GM18870 (cell line): ENCODE measurements around the gene CYP51A1.
"Not testable (repeated sequence)": the region's sequence is repeated elsewhere in the genome, so short reads cannot be mapped to it uniquely, and the experiment has no call there.

Experiments
- ATAC-seq: cut with Tn5 transposase; IDR thresholded peaks from one replicate; pipeline ENCODE4 v1.9.1; 2021; ENCODE audit warnings: moderate library complexity; ENCODE audit not compliant: unreplicated experiment

The CYP51A1 gene

DNA sequence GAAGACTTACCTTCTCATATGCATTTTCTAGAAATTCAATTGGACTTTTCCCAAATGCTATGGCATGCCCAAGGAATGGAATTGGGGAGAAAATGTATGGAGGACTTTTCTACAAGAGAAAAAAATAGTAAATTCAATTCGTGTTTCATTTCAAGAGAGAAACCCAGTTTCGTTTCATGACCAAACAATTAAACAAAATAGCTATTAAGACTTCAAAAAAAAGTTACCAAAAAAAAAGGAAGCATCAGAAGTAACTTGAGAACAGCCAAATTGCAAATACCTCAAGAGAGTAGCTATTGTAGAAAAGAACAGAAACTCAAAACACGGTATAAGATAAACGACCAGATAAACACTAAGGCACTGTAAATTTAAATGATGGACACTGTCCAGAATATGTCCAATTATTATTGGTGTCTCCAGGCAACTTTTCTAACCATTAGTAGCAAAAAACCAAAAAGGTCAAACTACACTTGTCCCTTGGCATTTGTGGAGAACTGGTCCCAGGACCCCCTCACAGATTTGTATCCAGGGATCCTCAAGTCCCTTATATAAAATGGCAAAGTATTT, 2.4 kb downstream of the CYP51A1 start:
- no peak for ATAC-seq

- no peak for ATAC-seq
These were observed 3.2 kb downstream of the CYP51A1 start for GRCh38 chr7:92131093-92131492.

DNA sequence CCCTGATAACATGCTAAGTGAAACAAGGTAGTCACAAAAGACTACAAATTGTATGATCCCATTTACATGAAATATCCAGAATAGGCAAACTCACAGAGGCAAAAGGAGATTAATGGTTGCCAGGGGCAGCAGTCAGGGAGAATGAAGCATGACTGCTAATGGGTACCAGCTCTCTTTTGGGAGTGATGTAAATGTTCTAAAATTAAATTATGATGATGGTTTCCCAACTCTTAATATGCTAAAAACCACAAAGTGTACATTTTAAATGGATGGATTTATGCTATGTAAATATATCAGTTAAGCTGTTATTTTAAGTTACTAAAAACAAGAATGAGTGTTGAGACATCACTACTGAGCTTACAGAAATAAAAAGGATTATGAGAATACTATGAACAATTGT, 12.6 kb downstream of the CYP51A1 start:
- ATAC-seq, result no peak

GRCh38 chr7:92119213-92119759, 15.0 kb downstream of the CYP51A1 start:
- no peak for ATAC-seq

DNA sequence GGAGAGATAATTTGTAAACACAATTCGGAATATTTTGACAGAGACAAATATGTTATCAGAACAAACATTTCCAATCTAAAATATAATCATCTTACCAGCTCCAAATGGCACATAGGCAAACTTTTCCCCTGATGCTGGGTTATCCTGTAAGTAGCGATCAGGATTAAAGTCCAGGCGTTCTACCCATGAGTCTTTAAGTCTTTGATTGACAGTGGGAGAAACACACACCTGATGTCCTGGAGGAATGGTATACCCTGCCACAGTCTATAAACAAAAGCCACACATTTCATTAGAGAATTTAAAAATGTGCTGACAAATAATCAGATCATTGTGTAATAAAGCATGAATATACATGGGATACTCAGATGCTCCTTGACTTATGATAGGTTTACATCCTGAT, 17.3 kb downstream of the CYP51A1 start:
- no peak for ATAC-seq

- no peak for ATAC-seq
These were observed 18.5 kb downstream of the CYP51A1 start for GRCh38 chr7:92115821-92116220.

- no peak for ATAC-seq
These were observed 23.4 kb downstream of the CYP51A1 start for GRCh38 chr7:92110857-92111256.

- no peak for ATAC-seq
These were observed 25.5 kb downstream of the CYP51A1 start for GRCh38 chr7:92108821-92109220.

GRCh38 chr7:92102862-92103261, 31.4 kb downstream of the CYP51A1 start:
- ATAC-seq, result not testable (repeated sequence)

DNA sequence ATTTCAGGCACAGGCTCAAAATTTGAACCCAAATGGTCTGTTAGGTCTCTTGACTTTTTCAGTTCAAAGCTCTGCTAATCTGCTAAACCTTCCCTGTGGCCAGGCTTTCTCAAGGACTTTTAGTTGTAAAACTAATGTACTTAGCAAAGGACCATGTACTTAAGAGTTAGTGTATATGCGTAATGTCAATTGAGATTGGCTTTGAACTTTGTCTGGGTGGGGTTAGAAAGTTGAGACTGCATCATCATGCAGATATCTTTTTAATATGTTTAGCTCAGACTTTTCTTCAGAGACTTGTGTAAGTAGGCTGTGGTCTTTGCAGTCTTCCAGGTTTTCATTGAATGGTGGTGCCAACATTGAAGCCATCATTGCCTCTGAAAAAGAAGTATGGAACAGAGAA, 33.7 kb downstream of the CYP51A1 start:
- no peak for ATAC-seq

- no peak for ATAC-seq
These were observed 38.9 kb downstream of the CYP51A1 start for GRCh38 chr7:92095380-92095779.

DNA sequence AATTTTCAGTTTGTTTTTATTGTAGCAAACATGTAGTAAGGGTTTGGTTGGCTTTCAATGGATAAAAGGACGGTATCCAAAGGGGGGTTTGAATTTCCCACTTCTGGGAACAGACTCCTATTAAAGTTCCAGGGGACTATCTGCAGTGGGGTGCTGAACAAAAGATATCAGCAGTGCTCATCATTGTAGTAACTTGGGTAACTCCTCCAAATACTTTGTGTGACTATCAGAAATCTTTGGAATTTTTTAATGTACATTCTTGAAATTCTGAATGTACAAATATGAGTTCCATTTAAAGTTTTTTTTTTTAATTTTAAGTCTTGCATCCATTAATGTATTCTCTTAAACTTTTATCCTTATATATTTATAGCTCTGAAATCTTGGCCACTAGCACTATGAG, 42.1 kb downstream of the CYP51A1 start:
- no peak for ATAC-seq

DNA sequence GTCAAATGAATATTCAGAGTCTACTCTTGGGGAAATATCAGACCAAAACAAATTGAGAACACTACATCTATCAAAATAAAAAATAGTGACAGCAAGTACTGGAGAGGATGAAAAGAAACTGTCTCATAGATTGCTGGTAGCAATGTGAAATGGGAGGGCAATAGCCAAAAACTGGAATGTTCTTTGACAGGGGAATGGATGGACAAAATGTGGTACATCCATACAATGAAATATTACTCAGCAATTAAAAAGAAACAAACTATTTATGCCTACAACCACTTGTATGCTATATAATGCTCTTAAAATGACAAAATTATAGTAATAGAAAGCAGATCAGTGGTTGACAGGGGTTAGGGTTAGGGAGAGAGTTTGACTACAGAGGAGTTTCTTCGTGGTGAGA, 46.0 kb downstream of the CYP51A1 start:
- ATAC-seq, result no peak

- not testable (repeated sequence) for ATAC-seq
These were observed 50.4 kb downstream of the CYP51A1 start for GRCh38 chr7:92083922-92084321.

DNA sequence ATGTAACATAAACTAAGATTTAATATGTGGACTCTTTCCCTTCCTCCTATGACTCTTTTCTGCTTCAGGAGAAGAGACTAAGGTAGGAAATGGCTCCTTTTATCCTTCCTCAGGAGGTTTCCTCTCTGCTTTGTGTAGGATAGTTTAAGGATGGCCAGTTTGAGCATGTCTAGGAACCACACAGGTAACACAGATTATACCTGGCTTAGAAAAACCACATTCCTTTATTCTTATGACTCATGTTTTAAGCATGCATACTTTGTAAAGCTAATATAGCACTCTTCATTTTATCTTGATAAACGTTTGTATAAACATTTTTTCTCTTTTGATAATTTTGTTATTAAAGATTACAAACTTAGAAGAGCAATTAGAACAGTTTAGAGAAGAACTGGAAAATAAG, 57.8 kb downstream of the CYP51A1 start:
- no peak for ATAC-seq

DNA sequence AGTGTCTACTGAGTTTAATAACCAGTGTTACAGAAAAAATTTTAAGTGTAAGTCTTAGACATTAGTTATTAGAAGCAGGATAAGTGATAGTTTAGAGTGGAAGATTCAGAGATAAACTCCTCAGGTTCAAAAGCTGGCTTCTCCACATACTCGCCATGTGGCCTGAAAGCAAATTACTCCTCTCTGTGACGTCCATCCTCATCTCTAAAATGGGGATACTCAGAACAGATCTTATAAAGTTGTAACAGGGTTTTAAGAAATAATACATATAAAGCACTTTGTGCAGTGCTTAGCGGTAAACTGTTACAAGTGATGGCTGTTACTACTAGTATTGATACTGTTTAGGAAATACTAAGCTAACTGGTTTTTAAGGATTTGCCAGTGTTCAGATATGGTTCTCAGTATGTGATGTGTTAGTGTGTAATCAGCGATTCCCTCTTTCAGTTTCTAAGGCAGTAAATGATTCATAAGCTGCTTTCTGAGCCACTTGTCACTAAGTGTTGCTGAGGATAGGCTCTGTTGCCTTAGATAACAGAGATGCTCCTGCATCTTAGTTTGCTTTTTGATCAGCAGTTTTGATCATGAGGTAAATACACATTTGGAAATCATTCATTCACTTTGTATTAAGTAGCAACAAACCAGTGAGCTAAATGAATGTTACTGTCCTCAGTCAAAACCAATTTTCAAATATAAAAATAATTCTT, 58.7 kb downstream of the CYP51A1 start:
- ATAC-seq, result peak; percentile 88

DNA sequence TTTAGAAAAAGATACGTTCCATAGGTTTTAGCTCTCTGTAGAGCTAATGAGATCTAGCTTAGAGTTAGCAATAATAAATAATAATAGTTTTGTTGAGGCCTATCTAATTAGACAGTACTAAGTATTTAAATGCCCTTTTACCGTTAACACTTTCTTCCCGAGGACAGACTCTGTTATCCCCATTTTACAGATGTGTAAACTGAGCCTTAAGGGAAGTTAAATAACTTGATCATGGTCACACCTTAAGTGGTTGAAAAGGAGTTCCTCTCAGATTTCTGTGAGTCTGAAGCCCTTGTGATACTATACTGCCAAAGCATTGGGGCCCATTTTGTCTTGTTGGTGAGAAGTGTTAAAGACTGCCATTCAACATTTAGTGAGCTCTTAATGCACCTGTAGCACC, 61.6 kb downstream of the CYP51A1 start:
- no peak for ATAC-seq

DNA sequence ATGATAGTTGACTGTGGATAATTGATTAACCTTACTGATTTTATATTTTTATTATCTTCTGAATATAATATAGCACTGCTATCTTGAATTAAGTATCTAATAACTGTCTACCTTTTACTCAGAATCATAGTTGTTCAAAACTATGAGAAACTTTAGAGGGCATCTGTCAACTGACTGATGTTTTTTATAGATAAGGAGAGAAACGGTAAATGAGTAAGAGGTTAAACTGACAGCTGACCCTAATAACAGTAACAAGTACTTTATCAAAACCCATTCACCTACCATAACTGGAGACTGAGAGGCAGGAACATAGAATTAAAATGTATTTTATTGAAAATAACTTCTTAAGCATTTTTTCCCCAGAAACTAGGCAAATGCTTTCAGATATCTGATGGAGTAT, 62.2 kb downstream of the CYP51A1 start:
- no peak for ATAC-seq

DNA sequence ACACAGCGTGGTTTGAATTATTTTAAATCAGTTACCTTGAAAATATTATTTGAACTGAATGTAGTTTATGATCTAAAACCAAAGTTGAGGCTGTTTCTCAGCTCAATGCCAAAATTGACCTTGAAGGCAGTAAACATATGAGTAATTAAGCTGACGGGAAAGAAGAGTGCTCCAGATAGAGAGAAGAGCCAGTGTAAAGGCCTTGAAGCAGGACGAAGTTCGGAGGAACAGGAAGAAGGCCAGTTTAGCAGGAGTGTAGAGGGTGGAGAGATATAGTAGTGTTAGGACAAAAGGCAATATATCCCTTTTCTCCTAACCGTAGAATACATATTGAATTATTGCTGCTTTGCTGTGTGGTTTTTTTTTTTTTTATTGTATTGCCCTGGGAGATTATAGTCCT, 63.2 kb downstream of the CYP51A1 start:
- no peak for ATAC-seq

GRCh38 chr7:92064438-92065029, 69.7 kb downstream of the CYP51A1 start:
- no peak for ATAC-seq
